Ovary (tissue), 9 donors: Measurements from ENCODE around the gene TBL2. TPM values are rescaled to one million over a fixed set of nuclear protein-coding genes. Genes with fewer than 3 reads are reported as not detected.
"Not testable (repeated sequence)": the region's sequence is repeated elsewhere in the genome, so short reads cannot be mapped to it uniquely, and the experiment has no call there.

Experiments
- DNase-seq, 5 donors: peaks; one replicate each; pipeline ENCODE4 v3.0.0-alpha.2; 2019 to 2020
- H3K27ac ChIP-seq, 2 donors: fragments of 200-600 bp; one replicate each; pipeline versions ENCODE4 v1.5.1 to v1.8.0; 2019 to 2022
- H3K27me3 ChIP-seq: fragments of 200-600 bp; one replicate; pipeline ENCODE4 v1.8.0; 2022
- H3K36me3 ChIP-seq: fragments of 200-600 bp; sonication (generic); one replicate; pipeline ENCODE4 v1.5.1; 2019
- H3K4me1 ChIP-seq: one replicate; pipeline ENCODE4 v1.8.1; 2013; ENCODE audit warnings: mild to moderate bottlenecking, moderate library complexity; ENCODE audit not compliant: insufficient read depth
- H3K4me3 ChIP-seq: fragments of 200-600 bp; sonication (generic); one replicate; pipeline ENCODE4 v1.5.1; 2017
- H3K9me3 ChIP-seq, 2 donors: fragments of 200-600 bp in 1 of 2; sonication (generic) in 1 of 2; one replicate each; pipeline versions ENCODE4 v1.5.1 to v1.8.1; 2013 to 2019; ENCODE audit warnings: mild to moderate bottlenecking in 1 of 2, moderate library complexity in 1 of 2
- EP300 ChIP-seq: sonication (generic); formaldehyde crosslinking; IDR thresholded peaks from one replicate; pipeline ENCODE4 v1.6.1; 2017; ENCODE audit warnings: antibody characterized with exemption
- POLR2A ChIP-seq: fragments of 450-650 bp; IDR thresholded peaks from one replicate; pipeline ENCODE4 v1.6.1; 2017; ENCODE audit warnings: antibody characterized with exemption, mild to moderate bottlenecking, moderate library complexity
- WGBS, 3 donors: extraction: QIAGEN DNeasy Blood & Tissue Kit in 1 of 3; methylation state at CpG; one replicate each; pipeline versions ENCODE4 v1.1.5 to v1.1.7; 2013 to 2017; 5-methylcytosine and 5-hydroxymethylcytosine counted together
- intact Hi-C, 4 donors: fragments of 100-400 bp; cut with DNase I; formaldehyde crosslinking; loops; one replicate each; pipeline versions ENCODE4 v1.11.0 to v1.15.1; 2022 to 2023
- polyA plus RNA-seq, 2 donors: library from polyadenylated mRNA; stranded (reverse); fragments of 200-250 nt in 1 of 2; fragments of 350-450 nt in 1 of 2; fragmentation: Illumina TruSeq in 1 of 2; extraction: RNeasy Lipid Tissue Mini Kit (QIAGEN cat#74804) in 1 of 2; gene quantifications; one replicate each; pipeline ENCODE4 v1.2.3, GENCODE V29; 2013 to 2014
- total RNA-seq, 7 donors: library from RNA; depleted of rRNA in 2 of 7; stranded (reverse); fragments of >200 nt in 2 of 7; fragmentation: NEBNext Ultra II Directional in 3 of 7; extraction: Animal tissue kit (Norgen Biotek cat#: 25700) in 3 of 7; gene quantifications; one replicate each; pipeline versions ENCODE4 v1.1.0 to v1.2.4, GENCODE V29; 2016 to 2023
- TF ChIP-seq, protein P1 (sequence below), 3 donors: fragments of 450-650 bp in 2 of 3; fragments of 200-600 bp in 1 of 3; IDR thresholded peaks; one replicate each; pipeline versions ENCODE4 v1.5.1 to v1.8.0; 2016 to 2022; ENCODE audit warnings: antibody characterized with exemption in 3 of 3, mild to moderate bottlenecking in 1 of 3
- donor health status: DM: no; HTN: no; CAD: no; lungs with moderate emphysema.
- donor health status: DM: no; HTN: no; CAD: no.
- donor health status: Bipolar disorder and iron deficiency.
- donor health status: DM: yes; HTN: yes; CAD: no.
- donor health status: DM: no; HTN: no; CAD: no.
- donor health status: DM: yes; HTN: yes; CAD: no.

TBL2 gene
- total and polyA plus RNA-seq, 9 donors, result 26.6 to 47.3 (median 40.7) TPM

DNA sequence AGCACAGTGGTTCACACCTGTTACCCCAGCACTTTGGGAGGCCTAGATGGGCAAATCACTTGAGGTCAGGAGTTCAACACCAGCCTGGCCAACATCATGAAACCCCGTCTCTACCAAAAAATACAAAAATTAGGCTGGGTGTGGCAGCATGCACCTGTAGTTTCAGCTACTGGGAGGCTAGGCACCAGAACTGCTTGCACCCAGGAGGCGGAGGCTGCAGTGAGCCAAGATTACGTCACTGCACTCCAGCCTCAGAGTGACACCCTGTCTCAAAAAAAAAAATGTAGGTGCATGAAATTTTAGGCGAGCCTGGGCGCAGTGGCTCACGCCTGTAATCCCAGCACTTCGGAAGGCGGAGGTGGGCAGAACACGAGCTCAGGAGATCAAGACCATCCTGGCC lies 30.5 kb downstream of the TBL2 start:
- Histone ChIP-seq H3K27ac (no peak overlapping the region), H3K36me3 (no peaks in the 10 kb centered on the region), H3K9me3 (no peaks in the 10 kb centered on the region), H3K4me3 (no peak overlapping the region), H3K4me1 (peaks cover 2% of the 10 kb centered on the region), H3K27me3 (no peaks in the 10 kb centered on the region)
- WGBS, 3 donors, result 95 to 97% (median 96%) methylated on average over 9 of the region's 9 CpGs
- TF ChIP-seq, protein P1, sequence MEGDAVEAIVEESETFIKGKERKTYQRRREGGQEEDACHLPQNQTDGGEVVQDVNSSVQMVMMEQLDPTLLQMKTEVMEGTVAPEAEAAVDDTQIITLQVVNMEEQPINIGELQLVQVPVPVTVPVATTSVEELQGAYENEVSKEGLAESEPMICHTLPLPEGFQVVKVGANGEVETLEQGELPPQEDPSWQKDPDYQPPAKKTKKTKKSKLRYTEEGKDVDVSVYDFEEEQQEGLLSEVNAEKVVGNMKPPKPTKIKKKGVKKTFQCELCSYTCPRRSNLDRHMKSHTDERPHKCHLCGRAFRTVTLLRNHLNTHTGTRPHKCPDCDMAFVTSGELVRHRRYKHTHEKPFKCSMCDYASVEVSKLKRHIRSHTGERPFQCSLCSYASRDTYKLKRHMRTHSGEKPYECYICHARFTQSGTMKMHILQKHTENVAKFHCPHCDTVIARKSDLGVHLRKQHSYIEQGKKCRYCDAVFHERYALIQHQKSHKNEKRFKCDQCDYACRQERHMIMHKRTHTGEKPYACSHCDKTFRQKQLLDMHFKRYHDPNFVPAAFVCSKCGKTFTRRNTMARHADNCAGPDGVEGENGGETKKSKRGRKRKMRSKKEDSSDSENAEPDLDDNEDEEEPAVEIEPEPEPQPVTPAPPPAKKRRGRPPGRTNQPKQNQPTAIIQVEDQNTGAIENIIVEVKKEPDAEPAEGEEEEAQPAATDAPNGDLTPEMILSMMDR (IDR thresholded peaks at IDR 0.05), result no peak
- TF ChIP-seq POLR2A (no peak), EP300 (no peak)
- no peak for DNase-seq
- intact Hi-C loops, result no loop called here

DNA sequence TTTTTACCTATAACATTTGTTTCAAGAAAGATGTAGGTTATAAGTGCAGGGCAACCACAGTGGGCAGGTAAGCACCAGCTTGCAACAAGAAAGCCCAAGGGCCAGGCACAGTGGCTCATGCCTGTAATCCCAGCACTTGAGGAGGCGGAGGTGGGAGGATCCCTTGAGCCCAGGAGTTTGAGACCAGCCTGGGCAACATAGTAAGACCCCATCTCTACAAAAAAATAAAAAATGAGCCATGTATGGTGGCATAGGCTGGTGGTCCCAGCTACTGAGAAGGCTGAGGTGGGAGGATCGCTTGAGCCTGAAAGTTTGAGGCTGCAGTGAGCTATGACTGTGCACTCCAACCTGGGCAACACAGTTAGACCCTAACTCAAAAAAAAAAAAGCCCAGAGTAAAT lies 33.7 kb downstream of the TBL2 start:
- TF ChIP-seq, protein P1 (IDR thresholded peaks at IDR 0.05), result no peak
- TF ChIP-seq EP300 (no peak), POLR2A (no peak)
- Histone ChIP-seq H3K27ac (no peak overlapping the region), H3K4me1 (peaks cover 2% of the 10 kb centered on the region), H3K9me3 (no peaks in the 10 kb centered on the region), H3K27me3 (no peaks in the 10 kb centered on the region), H3K4me3 (no peak overlapping the region), H3K36me3 (peaks cover under 1% of the 10 kb centered on the region)
- intact Hi-C loops, result no loop called here
- 96 to 99% (median 98%) methylated on average over 2 of the region's 2 CpGs for WGBS, 3 donors
- DNase-seq, result no peak

DNA sequence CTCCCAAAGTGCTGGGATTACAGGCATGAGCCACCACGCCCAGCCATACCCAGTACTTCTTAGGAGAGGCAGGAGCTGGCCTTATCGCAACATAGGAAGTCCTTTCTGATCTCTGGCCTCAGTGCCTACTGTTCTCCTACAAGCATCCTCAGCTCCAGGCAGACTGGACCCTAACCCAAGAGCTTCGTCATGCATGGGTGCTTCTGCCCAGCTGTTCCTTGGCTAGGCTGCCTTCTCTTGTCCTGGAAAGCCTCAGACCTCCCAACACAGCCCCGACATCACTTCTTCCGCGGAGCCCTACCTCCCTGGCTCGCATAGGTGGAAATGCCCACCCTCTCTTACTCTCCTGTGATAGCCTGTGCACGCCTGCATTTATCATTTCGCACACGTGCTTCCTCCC lies 36.7 kb downstream of the TBL2 start:
- H3K27me3 ChIP-seq, result no peaks in the 10 kb centered on the region
- H3K4me1 ChIP-seq, result no peaks in the 10 kb centered on the region
- peaks cover 2% of the 10 kb centered on the region for H3K36me3 ChIP-seq
- H3K4me3 ChIP-seq, result no peak overlapping the region
- intact Hi-C loops, result no loop called here
- TF ChIP-seq POLR2A (no peak), EP300 (no peak)
- TF ChIP-seq, protein P1 (IDR thresholded peaks at IDR 0.05), result no peak
- no peaks in the 10 kb centered on the region for H3K9me3 ChIP-seq
- no peak overlapping the region for H3K27ac ChIP-seq
- 92 to 95% (median 94%) methylated on average over 10 of the region's 10 CpGs for WGBS, 3 donors
- DNase-seq, result no peak

DNA sequence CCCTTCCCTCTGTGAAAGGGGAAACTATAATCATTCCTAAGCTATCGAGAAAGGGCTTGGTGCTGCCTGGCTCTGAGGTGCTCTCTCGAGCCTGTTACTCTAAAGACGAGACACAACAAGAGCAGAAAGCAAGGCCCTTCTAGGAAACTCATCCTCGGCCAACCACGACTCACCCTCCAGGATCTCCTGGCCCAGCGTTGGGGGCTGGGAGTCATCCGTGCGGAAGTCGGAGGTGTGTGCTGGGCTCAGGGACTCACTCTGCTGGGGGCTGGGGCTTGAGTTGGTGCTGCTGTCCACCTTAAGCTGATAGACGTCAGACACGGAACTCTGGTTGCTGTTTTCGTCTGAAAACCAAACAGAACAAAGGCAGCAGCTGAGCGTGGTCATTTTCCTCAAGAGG lies 38.7 kb downstream of the TBL2 start:
- Histone ChIP-seq H3K36me3 (peaks cover 2% of the 10 kb centered on the region), H3K27me3 (no peaks in the 10 kb centered on the region), H3K9me3 (no peaks in the 10 kb centered on the region), H3K4me1 (no peaks in the 10 kb centered on the region), H3K27ac (no peak overlapping the region), H3K4me3 (no peak overlapping the region)
- WGBS, 3 donors, result 90 to 92% (median 92%) methylated on average over 13 of the region's 13 CpGs
- no peak for DNase-seq
- intact Hi-C loops, result no loop called here
- TF ChIP-seq POLR2A (no peak), EP300 (no peak)
- TF ChIP-seq, protein P1 (IDR thresholded peaks at IDR 0.05), result no peak

DNA sequence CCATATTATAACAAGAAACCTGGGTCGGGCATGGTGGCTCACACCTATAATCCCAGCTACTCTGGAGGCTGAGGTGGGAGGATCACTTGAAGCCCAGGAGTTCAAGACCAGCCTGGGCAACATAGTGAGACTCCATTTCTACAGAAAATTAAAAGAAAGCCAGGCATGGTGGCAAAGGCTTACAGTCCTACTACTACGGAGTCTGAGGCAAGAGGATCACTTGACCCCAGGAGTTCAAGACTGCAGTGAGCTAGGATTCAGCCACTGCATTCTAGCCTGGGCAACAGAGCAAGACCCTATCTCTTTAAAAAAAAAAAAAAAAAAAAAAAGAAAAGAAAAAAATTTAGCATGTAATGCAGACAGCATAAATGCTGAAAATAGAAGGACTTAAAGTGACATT lies 39.9 kb downstream of the TBL2 start:
- H3K36me3 ChIP-seq, H3K27me3 ChIP-seq, H3K27ac ChIP-seq, DNase-seq, H3K4me3 ChIP-seq, intact Hi-C loops, H3K9me3 ChIP-seq, H3K4me1 ChIP-seq: not testable (repeated sequence)
- 96% methylated on average over 2 of the region's 2 CpGs for WGBS, 3 donors
